NCI-H146 treated with DMSO at 0.1 percent for 48 hours (cell line): ENCODE measurements around the gene LIMA1.
"Not testable (repeated sequence)": the region's sequence is repeated elsewhere in the genome, so short reads cannot be mapped to it uniquely, and the experiment has no call there.

ENCODE experiments used
- DNase-seq: peaks from one replicate; lab custom pipeline; 2025; ENCODE audit not compliant: unreplicated experiment; lab: John Stamatoyannopoulos, UW

The LIMA1 gene

DNA sequence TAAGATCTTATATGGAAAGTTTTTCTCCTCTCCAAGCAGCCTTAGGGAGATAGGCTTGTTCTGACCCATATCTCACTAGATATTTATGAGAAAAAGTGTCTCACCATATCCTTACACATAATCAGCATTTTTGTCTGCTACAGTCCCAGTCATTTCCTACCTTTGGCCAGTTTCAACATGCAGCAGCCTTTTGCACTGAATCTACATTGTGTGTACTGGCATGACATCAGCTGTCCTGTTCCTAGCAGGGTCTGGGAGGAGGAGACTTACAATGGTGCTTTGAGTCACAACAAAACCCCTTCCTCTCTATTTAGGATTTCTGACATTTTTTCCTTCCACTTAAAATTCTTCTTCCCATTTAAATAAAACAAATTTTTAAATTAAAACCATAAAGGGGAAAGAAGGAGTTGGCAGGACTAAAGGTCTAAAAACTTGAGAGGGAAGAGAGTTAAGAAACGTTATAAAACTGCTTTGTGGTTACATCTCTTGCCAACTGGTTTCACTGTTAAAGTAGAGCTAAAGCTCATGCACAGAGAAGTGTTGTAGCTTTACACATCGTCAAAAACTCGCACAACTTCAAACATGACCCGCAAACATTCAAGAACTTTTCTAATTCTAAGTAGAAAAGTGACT is 62.8 kb downstream of the LIMA1 start:
- no peak for DNase-seq

DNA sequence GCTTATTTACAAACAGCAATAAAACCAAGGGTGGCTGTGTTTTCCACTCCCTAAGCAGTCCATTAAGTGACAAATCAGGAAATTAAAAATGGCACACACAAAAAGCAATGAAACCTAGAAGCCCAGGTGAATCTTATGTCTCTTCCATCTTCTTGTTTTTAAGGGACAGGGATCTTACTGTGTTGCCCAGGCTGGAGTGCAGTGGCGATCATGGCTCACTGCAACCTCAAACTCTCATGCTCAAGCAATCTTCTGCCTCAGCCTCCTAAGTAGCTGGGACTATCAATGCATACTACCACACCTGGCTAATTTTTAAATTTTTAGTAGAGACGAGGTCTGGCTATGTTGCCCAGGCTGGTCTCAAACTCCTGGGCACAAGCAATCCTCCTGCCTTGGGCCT is 63.8 kb downstream of the LIMA1 start:
- no peak for DNase-seq

DNA sequence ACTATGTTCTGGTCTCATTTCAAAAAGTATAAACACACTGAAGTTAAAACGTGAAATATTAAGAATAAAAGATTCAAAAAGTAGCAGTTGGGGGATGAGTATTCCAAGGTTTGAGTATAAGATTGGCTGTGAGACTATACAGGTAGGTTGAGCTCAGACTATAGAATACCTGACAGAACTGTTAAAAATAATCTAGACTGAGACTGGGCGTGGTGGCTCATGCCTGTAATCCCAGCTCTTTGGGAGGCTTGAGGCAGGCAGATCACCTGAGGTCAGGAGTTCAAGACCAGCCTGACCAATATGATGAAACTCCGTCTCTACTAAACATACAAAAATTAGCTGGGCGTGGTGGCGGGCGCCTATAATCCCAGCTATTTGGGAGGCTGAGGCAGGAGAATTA is 64.3 kb downstream of the LIMA1 start:
- not testable (repeated sequence) for DNase-seq

DNA sequence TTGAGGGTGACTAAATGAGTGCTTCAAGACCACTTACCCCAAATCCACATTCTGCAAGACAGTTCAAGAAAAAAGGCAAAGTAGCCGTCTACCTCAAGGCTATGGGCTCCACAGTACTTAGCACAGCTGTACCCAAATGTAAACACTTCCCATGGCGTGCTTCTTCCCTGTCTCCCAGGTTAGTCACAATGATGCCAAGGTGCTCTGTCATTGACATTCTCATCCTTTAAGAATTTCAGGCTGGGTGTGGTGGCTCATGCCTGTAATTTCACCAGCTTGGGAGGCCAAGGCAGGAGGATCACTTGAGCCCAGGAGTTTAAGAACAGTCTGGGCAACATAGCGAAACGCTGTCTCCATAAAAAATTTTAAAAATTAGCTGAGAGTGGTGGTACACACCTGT is 64.9 kb downstream of the LIMA1 start:
- DNase-seq = no peak

DNA sequence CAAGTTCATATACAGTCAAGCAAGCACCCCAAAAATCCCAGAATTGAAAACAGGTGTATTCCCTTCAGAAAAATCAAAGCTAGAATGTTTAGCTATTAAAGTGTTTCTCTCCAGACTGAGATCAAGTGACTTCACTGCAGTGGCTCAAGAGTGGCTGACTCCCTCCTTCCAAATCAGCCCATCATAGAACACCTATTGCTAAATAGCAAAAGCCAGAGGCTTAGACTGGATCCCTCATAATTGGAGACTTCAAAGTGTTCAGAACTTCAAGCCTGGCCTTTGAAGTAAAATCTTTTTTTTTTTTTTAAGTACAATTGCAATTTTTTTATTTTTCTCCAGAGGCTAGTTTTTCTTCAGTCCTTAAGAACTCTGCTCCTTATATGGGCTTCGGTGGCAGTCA is 66.1 kb downstream of the LIMA1 start:
- no peak for DNase-seq

DNA sequence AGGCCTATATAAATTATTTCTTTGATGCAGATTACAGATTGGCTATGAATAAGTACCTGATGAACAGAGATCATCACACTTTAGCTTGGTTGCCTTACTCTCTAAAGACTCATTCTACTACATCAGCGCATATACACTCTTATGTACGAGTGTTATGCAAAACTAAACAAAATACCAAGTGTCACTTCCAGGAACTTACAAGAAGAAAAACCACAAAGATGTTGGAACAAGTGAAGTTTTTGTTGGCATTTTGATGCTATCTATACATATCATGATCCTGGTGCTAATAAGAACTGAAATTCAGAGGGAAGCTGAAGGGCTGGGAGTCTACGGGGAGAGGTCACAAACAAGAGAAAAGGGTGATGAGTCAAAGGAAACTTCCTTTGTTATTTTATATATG is 68.3 kb downstream of the LIMA1 start:
- no peak for DNase-seq

DNA sequence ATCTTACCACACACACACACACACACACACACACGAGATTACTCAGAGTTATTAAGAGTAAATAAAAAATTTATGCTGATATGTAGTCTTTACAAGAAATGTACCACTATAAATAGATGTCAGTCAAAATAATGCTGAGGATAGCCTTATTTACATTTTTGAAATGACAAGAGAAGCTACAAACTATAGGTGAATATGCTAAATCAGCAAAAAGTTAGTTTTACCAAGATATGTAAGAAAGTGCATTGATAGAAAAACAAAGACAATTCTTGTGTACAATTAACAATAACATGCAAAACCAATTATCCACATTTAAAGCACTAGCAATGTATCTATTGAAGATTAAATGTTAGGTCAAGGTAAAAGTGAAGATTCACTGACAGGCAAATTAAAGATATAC is 69.3 kb downstream of the LIMA1 start:
- DNase-seq = no peak

DNA sequence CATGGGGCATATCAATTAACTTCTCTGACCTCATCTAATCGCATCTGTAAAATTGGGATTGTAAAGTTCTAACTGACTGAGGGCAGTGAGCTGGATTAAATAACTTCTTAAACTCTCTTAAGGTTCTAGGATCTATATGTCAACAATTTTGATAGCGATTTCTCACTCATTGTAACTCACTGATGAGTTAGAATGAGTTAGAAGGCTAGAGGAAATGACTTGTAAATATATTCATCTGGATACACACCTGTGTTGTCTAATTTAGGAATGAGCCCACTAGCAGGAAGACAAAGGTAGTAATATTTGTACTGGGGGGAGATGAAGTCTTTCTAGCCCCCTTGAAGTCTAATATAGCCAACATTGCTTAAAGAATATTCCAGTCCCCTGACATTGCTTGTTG is 69.9 kb downstream of the LIMA1 start:
- DNase-seq = no peak

DNA sequence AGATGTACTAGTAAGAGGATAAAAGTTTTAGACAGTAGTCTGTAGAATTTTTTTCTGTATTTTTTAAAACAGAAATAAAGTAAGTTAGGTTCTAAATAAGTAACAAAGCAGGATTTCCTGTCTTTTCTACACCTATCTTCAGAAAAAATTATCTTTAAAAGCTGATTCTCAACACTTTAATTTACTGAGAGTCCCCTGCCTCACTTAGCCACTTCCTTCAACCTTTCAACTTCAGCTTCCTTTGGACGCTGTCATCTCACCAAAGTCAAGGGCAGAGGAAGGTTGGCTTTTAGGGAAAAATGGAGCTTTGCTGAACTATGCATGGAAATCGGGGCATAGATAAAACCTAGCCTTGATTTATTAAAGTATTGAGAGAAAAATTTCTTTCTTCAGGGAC is 71.3 kb downstream of the LIMA1 start:
- no peak for DNase-seq

DNA sequence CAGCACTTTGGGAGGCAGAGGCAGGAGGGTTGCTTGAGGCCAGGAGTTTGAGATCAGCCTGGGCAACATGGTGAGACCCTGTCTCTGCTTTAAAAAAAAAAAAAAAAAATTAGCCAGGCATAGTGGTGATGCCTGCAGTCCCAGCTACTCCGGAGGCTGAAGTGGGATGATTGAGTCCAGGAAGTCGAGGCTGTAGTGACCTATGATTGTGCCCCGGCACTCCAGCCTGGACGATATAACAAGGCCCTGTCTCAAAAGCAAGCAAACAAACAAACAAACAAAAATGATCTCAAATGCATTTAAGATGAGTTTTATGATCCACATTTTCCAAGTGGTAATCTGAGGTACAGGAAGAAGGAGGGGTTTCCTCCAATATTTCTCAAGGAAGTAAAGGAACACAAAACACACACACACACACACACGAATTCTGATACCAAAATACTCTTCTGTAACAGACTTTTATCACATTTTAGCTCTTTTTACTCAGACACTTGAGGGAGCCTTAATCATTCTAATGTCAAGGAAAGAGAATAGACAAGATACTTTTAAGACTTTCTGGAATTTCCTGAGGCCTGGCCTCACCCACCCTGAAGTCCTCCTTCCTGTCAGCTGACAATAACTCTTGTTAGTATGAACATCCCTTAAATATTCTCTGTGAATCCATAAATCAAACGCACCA is 71.8 kb downstream of the LIMA1 start:
- DNase-seq = no peak

DNA sequence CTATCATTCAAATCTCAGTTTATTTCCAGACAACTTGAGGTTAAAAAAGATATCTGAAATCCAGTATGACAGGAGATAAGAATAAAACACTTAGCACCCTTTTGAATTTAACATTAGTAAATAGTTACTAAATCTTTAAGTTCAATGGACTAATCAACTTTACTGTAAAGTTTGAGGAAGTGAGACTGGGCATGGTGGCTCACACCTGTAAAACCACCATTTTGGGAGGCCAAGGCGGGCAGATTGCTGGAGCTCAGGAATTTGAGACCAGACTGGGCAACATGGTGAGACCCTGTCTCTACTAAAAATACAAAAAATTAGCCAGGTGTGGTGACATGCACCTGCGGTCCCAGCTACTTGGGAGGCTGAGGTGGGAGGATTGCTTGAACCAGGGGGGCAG is 75.9 kb downstream of the LIMA1 start:
- DNase-seq = no peak

DNA sequence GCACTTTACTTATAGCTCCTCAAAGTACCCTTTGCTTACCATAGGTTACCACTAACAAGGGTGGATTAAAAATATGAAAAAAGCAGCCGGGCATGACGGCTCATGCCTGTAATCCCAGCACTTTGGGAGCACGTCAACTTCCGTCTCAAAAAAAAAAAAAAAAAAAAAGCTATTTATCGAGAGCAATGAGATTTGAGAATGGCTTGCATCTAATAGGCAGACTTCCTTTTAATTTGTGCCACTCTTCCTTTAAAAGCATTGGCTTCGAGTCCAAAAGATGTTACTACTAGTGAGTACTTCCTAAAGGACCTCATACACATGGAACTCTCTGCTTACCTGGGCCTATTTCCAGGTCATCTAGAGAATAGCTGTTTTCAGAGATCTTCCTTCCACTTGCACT is 77.7 kb downstream of the LIMA1 start:
- no peak for DNase-seq

DNA sequence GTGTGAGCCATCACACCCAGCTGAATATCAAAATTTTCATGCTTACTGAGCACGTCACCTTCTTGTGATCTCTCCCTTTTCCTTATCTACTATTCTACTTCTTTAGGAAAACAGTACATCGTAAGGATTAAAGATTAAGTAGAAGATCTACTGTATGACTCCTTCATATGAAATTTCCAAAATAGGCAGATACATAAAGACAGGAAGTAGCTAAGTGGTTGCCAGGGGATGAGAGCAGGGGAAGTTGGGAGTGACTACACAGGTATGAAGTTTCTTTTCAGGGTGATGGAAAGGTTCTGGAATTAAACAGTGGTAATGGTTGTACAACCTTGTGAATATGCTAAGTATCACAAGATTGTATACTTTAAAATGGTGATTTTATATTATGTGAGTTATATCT is 79.6 kb downstream of the LIMA1 start:
- DNase-seq = no peak

DNA sequence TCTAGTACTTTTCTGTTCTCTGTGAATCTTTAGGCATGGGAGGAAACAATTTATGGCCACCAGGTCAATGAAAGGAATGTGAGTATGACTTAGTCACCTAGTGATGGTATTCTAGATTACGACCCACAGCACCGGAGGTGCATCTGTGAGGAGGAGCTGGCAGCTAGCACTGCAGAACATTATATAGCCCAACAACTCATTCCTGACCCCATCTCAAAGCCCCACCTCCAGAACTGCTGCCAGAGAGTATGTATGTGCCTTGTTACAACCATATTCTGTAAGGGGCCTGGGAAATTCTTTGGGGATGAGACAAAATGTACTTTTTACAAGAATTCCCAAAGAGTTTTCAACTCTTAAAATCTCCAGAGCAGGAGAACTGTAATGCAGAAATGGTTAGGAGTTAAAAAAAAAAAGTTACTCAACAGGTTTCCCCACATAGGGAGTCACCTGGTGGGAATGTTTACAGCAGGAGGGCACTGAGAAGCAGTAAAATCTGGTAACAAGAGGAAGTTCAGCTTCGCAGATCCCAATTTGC is 81.3 kb downstream of the LIMA1 start:
- DNase-seq = no peak

DNA sequence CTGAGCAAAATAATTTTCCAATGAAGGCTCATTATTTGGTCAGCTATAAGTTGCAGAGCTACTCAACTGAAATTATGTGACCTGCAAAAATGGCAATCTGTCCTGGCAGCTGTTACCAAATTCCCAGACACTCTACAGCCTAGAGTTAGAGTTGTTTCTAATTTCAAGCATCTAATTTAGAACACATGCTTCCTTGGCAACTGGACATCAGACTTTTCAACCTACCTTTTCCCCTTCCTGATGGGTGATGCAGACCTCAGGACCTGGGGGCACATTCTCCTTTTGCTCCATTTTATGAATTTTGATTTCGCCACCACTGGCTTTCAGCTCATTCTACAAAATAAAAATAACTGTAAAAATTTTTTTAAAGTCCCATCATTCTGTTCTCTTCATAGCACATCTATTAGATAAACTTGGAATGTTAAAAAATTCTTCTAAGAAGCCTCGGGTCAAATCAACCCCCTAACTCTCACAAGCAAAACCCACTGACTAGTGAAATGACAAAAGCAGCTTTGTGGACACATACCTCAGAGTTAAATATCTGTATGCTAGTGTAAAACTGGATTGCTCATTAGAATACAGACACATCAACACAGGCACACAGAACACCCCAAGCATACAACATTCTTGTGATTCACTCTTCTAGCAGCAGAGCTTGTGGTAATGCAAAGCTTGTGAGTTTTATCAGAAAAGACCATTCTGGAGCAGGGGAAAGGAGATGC is 82.6 kb downstream of the LIMA1 start:
- DNase-seq = no peak

DNA sequence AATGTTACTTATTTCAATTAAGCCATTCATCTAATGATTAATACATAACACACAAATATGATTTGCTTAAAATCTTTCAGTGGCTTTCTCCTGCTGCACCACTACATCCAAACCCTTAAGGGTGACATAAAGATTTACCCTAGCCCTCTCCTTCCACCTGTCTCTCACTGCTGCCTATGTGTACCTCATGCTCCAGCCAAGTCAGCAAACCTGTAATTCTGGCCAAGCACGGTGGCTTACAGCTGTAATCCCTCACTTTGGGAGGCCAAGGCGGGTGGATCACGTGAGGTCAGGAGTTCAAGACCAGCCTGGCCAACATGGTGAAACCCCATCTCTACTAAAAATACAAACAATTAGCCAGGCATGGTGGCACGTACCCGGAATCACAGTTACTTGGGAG is 84.5 kb downstream of the LIMA1 start:
- DNase-seq = no peak

DNA sequence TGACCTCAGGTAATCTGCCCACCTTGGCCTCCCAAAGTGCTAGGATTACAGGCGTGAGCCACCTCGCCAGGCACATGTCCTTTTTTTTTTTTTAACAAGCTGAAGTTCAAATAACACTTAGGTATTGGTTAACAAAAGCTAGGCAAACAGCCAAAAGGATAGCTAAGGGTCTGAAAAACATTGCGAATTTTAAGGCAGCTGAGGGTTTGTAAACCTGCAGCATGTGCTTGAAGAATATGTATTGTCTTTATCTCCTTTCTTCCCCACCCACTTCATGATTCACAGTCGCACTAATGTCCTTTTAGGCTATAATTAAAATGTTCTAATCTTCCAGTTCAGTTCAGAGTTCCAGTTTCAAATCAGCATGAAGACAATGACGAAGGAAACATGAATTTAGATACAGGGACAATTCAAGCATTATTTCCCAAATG is 86.0 kb downstream of the LIMA1 start:
- no peak for DNase-seq

DNA sequence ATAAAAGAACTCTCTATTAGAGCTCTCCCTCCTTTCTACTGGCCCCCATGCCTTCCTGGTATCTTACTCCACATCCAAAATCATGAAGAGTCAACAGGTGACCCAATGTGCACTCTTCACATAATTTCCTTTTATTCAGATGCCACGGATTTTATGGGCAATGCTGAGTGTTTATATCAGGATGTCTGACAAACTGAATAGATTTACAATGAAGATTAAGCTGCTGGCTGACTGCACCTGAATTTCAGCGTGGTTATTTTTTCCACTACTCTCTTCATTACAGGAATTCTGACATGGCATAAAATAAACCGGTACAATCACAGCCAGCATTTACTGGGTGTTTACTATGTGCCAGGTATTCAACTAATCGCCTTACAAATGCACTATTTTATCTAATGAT is 86.8 kb downstream of the LIMA1 start:
- no peak for DNase-seq

DNA sequence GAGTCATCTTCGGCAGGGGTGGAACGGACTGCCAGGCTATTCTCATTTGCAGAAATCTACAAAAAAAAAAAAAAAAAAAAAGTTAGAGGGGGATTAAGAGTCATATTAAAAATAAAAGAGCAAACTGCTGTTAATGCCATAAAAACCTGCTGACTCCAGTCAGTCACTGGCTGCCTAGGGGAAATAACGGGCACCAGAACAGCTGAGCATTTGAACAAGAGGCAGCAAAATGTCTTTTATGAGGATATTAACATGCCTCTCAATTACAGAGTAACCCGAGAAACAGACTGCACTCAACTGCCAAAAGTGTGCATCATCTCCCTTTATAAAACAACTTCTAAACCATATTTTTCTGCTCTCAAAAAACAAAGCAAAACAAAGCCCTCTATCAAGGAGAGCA is 87.5 kb downstream of the LIMA1 start:
- DNase-seq = no peak

DNA sequence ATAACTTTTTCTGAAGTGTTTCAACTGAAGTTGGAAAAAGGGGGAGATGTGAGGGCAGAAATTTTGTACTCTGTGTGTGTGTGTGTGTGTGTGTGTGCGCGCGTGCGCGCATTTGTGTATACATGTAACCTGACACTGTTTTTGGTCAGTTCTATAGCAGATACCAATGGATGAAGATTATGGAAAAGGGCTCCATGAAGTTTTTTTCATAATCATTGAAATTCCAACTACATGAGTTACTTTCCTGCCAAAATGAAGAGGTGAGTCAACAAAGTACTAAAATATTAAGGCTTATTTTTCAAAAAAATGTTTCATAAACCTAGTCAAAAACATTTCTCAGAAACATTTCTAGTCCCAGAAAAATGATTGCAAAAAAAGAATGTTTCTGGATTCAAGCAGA is 90.4 kb downstream of the LIMA1 start:
- DNase-seq = no peak

DNA sequence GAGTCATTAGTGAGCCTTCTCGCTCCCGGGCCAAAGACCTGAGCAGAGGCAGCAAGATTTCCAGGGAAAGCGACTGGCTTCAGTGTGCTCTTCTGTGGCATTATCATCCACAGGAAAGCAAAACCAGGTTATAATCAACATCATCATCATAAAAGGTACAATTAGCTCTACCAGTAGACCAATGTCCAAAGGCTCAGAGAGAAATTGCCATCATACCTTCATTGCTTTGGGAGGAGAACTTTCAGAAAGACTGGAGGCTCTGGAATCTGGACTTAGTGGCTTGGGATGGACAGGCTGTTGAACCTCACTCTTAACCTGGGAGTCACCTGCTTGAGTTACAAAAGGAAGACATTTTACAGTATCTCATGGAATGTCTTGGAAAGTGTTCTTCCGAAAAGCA is 91.1 kb downstream of the LIMA1 start:
- no peak for DNase-seq

DNA sequence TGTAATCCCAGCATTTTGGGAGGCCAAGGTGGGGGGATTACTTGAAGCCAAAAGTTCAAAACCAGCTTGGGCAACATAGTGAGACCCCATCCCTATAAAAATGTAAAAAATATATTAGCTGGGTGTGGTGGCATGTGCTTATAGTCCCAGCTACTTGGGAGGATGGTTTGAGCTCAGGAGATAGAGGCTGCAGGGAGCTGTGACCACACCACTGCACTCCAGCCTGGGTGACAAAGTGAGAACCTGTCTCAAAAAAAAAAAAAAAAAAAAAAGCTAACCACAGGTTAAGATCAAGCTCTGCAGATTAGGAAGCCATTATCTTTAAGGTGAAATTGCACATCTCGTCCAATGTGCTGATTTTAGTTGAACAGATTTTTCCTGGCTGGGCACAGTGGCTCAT is 92.5 kb downstream of the LIMA1 start:
- DNase-seq = no peak
